Omental fat pad (tissue), 4 donors: ENCODE measurements around the gene TFB1M. TPM values are rescaled to one million over a fixed set of nuclear protein-coding genes. Genes with fewer than 3 reads are reported as not detected.

Source experiments
- ATAC-seq: fragments of 150-250 bp; one replicate; pipeline ENCODE4 v1.9.1; 2016; ENCODE audit warnings: mild to moderate bottlenecking, moderate library complexity; ENCODE audit not compliant: low FRiP score
- DNase-seq: peaks from one replicate; pipeline ENCODE4 v3.0.0-alpha.2; 2019; ENCODE audit warnings: low spot score
- total RNA-seq, 4 donors: library from RNA; depleted of rRNA; stranded (reverse); fragments of >200 nt; gene quantifications; one replicate each; pipeline ENCODE4 v1.1.0, GENCODE V29; 2016
- TF ChIP-seq, protein P1 (sequence below), 3 donors: fragments of 450-650 bp; IDR thresholded peaks; one replicate each; pipeline ENCODE4 v1.5.1; 2016 to 2017; ENCODE audit warnings: antibody characterized with exemption in 3 of 3, mild to moderate bottlenecking in 3 of 3, moderate library complexity in 2 of 3

The TFB1M gene
- total RNA-seq, 4 donors from 2014 or later: 6.4 to 9.2 (median 7.2) TPM

DNA sequence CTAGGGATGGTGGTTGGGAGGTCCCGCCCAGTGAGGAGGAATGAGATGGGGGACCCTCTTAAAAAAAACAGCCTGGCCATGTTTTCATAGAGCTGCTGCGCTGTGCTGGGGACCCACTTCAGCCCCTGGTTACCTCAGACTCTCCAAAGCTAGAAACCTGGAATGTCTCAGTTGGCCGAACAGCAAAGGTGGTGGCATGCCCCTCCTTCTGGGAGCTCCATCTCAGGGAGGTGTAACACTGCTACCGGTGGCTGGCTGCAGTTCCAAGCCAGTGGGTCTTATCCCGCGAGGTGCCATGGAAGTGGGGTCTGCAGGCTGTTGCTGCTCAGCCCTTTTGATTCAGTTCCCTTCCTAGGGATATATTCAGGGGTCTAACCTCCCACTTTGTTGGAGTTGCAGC, 35.7 kb upstream of the TFB1M start:
- ATAC-seq: no peak
- DNase-seq: no peak
- TF ChIP-seq, protein P1, sequence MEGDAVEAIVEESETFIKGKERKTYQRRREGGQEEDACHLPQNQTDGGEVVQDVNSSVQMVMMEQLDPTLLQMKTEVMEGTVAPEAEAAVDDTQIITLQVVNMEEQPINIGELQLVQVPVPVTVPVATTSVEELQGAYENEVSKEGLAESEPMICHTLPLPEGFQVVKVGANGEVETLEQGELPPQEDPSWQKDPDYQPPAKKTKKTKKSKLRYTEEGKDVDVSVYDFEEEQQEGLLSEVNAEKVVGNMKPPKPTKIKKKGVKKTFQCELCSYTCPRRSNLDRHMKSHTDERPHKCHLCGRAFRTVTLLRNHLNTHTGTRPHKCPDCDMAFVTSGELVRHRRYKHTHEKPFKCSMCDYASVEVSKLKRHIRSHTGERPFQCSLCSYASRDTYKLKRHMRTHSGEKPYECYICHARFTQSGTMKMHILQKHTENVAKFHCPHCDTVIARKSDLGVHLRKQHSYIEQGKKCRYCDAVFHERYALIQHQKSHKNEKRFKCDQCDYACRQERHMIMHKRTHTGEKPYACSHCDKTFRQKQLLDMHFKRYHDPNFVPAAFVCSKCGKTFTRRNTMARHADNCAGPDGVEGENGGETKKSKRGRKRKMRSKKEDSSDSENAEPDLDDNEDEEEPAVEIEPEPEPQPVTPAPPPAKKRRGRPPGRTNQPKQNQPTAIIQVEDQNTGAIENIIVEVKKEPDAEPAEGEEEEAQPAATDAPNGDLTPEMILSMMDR (IDR thresholded peaks at IDR 0.05): no peak

DNA sequence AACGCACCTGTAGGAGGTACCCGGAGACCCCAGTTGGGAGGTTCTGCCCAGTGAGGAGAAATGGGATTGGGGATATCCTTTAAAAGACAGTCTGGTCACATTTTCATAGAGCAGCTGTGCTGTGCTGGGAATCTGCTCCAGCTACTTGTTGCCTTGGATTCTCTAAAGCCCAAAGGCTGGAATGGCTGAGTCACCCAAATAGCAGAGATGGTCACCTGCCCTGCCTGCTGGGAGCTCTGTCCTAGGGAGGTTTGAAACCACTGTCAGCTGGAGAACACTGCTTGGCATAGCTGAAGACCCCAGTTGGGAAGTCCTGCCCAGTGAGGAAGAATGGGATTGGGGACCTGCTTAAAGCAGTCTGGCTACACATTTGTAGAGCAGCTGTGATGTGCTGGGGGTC, 34.8 kb upstream of the TFB1M start:
- ATAC-seq (no peak), DNase-seq (no peak)
- TF ChIP-seq, protein P1 (IDR thresholded peaks at IDR 0.05): no peak

DNA sequence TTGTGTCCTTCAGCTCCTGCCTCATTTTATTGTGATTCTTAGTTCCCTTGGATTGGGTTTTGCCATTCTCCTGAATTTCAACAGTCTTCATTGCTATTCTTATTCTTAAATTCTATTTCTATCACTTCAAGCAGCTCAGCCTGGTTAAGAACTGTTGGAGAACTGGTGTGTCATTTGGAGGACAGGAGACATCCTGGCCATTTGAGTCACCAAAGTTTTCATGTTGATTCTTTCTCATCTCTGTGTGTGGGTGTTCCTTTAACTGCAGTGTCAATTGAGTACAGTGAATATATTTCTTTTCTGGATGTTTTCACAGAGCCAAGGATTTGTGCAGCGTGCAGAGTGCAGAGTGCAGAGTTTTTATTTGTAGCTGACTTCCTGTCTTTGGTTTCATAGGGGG, 33.5 kb upstream of the TFB1M start:
- no peak for ATAC-seq
- DNase-seq: no peak
- TF ChIP-seq, protein P1 (IDR thresholded peaks at IDR 0.05): no peak

GRCh38 chr6:155346957-155347356, 32.7 kb upstream of the TFB1M start:
- ATAC-seq (no peak), DNase-seq (no peak)
- TF ChIP-seq, protein P1 (IDR thresholded peaks at IDR 0.05): no peak

DNA sequence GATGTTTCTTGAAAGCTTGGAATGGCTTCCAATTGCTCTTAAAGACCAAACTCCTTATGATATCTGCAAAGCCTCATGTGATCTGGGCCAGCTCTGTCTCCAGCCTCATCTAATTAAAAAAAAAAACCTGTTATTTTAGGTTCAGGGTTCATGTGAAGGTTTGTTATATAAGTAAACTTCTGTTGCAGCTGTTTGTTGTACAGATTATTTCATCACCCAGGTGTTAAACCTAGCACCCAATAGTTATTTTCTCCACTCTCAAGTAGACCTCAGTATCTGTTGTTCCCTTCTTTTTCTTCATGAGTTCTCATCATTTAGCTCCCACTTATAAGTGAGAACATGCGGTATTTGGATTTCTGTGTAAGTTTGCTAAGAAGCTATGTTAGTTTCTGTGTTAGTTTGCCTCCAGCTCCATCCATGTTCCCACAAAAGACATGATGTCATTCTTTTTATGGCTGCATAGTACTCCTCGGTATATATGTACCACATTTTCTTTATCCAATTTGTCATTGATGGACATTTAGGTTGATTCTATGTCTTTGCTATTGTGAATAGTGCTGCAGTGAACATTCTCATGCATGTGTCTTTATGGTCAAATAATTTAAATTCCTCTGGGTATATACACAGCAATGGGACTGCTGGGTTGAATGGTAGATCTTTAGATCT, 30.2 kb upstream of the TFB1M start:
- no peak for ATAC-seq
- no peak for DNase-seq
- TF ChIP-seq, protein P1 (IDR thresholded peaks at IDR 0.05): no peak

DNA sequence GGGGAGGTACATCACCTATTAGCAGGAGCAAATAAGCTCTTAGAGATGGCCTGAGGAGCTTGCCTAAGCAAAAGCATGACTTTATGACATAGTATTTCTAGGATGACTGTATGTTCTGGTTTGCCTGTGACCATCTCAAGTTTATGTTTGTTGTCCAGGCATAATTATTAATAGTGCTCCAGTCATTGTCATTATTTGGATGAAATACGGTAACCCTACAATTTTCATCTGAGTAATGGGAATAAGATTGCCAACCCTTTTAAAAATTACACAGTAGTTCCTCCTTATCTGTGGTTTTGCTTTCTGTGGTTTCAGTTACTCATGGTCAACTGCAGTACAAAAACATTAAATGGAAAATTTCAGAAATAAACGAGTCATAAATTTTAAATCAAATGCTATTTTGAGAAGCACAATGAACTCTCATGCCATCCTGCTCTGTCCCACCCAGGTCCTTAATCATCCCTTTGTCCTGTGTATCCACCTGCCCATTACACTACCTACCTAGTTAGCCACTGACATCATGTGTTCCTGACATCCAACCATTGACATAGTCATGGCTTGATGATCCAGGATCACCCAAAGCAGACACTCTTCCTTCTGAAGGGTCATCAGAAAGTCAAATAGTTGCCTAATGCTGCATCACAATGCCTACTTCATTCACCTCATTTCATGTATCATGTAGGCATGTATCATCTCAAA, 27.0 kb upstream of the TFB1M start:
- DNase-seq (no peak), ATAC-seq (no peak)
- TF ChIP-seq, protein P1 (IDR thresholded peaks at IDR 0.05): no peak
